Mesothelial cell of epicardium (in vitro differentiated cells): ENCODE data around the gene UNC79. TPM values are rescaled to one million over a fixed set of nuclear protein-coding genes. Genes with fewer than 3 reads are reported as not detected.

Source experiments
- DNase-seq, 2 experiments: peaks; one replicate each; pipeline ENCODE4 v3.0.0; 2021; ENCODE audit warnings: low spot score in 2 of 2; ENCODE audit not compliant: unreplicated experiment in 2 of 2
- H3K27ac Mint-ChIP-seq: 2 replicates; pipeline ENCODE4 v1.8.0; 2021; ENCODE audit warnings: mixed read lengths
- H3K27me3 Mint-ChIP-seq: 2 replicates; pipeline ENCODE4 v1.8.0; 2021; ENCODE audit warnings: low read depth, mixed read lengths
- H3K36me3 Mint-ChIP-seq: 2 replicates; pipeline ENCODE4 v1.8.0; 2021; ENCODE audit warnings: mixed read lengths
- H3K4me1 Mint-ChIP-seq: 2 replicates; pipeline ENCODE4 v1.8.0; 2021; ENCODE audit warnings: mixed read lengths
- H3K4me3 Mint-ChIP-seq: 2 replicates; pipeline ENCODE4 v1.8.0; 2021; ENCODE audit warnings: mild to moderate bottlenecking, moderate library complexity, mixed read lengths
- H3K9me3 Mint-ChIP-seq: 2 replicates; pipeline ENCODE4 v1.8.0; 2021; ENCODE audit warnings: mixed read lengths
- total RNA-seq: library from RNA; stranded (reverse); gene quantifications from 3 replicates; pipeline ENCODE4 v1.2.1, GENCODE V29; 2021
- TF ChIP-seq, protein P1 (sequence below): fragments of 200-600 bp; sonication (generic); IDR thresholded peaks from one replicate; pipeline ENCODE4 v1.5.0; 2021; ENCODE audit warnings: antibody characterized with exemption; ENCODE audit not compliant: unreplicated experiment

The UNC79 gene
- total RNA-seq, 1 donor from 2014 or later, result 0.92 TPM

DNA sequence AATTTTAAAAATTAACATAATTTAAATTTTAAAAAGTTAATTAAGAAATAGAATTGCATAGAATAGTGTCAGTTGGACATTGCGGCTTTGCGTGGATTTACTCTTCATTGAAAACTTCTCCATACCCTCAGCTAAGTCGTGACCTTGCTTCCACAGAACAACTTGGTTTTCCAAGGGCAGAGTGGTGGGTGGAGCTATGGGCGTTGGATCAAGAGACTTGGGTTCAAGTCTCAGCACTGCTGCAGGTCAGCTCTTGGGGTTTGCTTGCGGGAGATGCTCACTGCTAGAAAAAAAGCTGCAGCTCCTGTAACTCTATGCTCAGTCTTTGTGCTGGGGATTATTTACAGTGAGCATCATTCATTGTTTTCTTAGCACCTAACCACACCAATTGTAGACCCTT is 223.9 kb downstream of the UNC79 start:
- peaks cover 12% of the 10 kb centered on the region for H3K27me3 Mint-ChIP-seq
- no peaks in the 10 kb centered on the region for H3K36me3 Mint-ChIP-seq
- H3K4me1 Mint-ChIP-seq, result no peaks in the 10 kb centered on the region
- no peak overlapping the region for H3K27ac Mint-ChIP-seq
- TF ChIP-seq, protein P1, sequence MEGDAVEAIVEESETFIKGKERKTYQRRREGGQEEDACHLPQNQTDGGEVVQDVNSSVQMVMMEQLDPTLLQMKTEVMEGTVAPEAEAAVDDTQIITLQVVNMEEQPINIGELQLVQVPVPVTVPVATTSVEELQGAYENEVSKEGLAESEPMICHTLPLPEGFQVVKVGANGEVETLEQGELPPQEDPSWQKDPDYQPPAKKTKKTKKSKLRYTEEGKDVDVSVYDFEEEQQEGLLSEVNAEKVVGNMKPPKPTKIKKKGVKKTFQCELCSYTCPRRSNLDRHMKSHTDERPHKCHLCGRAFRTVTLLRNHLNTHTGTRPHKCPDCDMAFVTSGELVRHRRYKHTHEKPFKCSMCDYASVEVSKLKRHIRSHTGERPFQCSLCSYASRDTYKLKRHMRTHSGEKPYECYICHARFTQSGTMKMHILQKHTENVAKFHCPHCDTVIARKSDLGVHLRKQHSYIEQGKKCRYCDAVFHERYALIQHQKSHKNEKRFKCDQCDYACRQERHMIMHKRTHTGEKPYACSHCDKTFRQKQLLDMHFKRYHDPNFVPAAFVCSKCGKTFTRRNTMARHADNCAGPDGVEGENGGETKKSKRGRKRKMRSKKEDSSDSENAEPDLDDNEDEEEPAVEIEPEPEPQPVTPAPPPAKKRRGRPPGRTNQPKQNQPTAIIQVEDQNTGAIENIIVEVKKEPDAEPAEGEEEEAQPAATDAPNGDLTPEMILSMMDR, result no peak
- H3K4me3 Mint-ChIP-seq, result no peak overlapping the region
- no peak for DNase-seq
- peaks cover 10% of the 10 kb centered on the region for H3K9me3 Mint-ChIP-seq

DNA sequence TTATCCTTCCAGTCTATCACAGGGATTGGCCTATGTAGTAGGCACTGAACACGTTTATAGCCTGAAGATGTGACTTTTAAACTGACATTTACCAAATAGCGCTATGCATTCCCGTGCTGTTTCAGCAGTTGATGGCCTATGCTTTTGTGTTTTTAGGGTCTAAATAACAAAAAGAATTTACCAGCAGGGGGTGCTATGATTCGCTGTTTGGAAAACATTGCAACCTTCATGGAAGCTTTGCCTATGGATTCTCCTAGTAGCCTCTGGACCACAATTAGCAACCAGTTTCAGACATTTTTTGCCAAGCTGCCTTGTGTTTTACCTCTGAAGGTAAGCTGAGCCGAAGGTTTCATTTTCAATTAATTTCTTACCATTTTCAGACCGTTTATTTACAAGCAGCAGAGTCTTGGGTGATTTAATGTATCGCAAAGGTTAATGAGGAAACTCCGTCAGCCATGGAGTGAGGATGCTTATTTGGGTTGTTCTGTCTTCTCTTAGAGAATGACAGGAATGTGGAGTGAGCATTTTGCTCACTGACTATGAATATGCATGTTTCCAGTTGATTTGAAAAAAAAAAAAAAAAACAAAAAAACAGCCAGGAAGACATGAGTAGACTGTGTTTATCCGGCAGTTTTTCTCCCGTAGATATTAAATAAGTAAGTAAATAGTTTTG is 224.5 kb downstream of the UNC79 start:
- Mint-ChIP-seq H3K9me3 (peaks cover 7% of the 10 kb centered on the region), H3K4me1 (no peaks in the 10 kb centered on the region), H3K27ac (no peak overlapping the region), H3K27me3 (peaks cover 7% of the 10 kb centered on the region), H3K36me3 (no peaks in the 10 kb centered on the region), H3K4me3 (no peak overlapping the region)
- TF ChIP-seq, protein P1, result peak; percentile 76
- DNase-seq, result no peak

DNA sequence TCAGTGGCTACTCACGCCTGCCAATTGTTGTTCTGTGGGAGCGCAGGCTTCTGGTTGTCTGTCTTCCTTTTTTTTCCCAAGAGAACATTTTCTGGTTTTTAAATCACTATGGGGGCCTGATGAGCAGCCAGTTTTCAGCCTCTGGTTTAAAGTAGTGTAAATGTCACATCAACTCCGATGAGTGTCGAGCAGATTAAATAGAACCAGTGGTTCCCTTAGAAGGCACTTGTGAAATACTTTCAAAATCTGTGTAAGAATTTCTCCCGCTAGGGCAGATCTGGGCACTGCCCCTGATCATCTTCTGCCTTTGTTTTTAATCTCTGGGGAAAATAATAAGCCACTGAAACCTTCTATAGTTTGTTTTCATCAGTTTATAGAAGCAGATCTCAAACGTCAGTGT is 227.1 kb downstream of the UNC79 start:
- Mint-ChIP-seq H3K27me3 (peaks cover 5% of the 10 kb centered on the region), H3K27ac (no peak overlapping the region), H3K36me3 (no peaks in the 10 kb centered on the region), H3K4me3 (no peak overlapping the region), H3K9me3 (no peaks in the 10 kb centered on the region), H3K4me1 (no peaks in the 10 kb centered on the region)
- TF ChIP-seq, protein P1, result no peak
- no peak for DNase-seq

DNA sequence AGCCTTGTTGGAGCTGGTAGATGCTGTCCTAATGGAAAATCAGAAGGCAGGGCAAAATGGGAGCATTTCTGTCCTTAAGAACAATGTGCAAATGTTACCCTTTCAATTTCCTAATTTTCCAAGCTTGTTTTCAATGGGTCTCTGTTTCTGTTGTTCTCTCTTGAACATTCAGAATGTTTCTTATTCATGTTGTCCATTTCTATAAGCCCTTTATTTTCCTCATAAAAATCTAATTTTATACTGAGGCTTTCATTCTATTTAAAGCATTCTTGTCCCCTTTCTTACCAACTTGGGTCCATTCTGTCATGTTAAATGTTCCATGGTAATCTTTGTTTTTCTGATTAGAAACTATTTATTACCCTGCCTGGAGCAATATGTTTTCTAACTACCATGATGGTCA is 232.6 kb downstream of the UNC79 start:
- Mint-ChIP-seq H3K4me1 (no peaks in the 10 kb centered on the region), H3K4me3 (no peak overlapping the region), H3K27ac (no peak overlapping the region), H3K9me3 (peaks cover 43% of the 10 kb centered on the region), H3K27me3 (peaks cover 3% of the 10 kb centered on the region), H3K36me3 (peaks cover 3% of the 10 kb centered on the region)
- TF ChIP-seq, protein P1, result no peak
- no peak for DNase-seq

DNA sequence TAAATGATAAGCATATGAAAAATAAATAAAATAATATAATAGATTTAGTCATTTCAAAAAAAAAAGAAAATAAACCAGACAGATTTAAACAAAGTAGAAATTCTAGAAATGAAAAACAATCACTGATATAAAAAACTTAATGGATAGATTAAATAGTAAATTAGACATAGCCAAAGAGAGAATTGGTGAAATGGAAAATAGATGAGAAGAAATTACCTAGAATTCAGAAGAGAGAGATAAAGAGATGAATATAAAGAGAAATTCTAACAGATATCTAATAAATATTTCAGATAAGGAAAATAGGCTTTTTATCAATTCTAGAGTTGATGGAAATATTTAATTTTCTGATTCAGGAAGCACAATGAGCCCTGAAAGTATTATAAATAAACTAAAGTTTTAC is 234.4 kb downstream of the UNC79 start:
- DNase-seq, result no peak
- H3K27me3 Mint-ChIP-seq, result peaks cover 7% of the 10 kb centered on the region
- H3K4me1 Mint-ChIP-seq, result no peaks in the 10 kb centered on the region
- peaks cover 48% of the 10 kb centered on the region for H3K9me3 Mint-ChIP-seq
- H3K4me3 Mint-ChIP-seq, result no peak overlapping the region
- TF ChIP-seq, protein P1, result no peak
- H3K36me3 Mint-ChIP-seq, result peaks cover 3% of the 10 kb centered on the region
- H3K27ac Mint-ChIP-seq, result no peak overlapping the region
